Peyer's patch (tissue), 4 donors: ENCODE data around the gene TBC1D2.

Experiments
- CTCF ChIP-seq, 6 experiments: fragments of 450-650 bp in 4 of 6; fragments of 200-600 bp in 2 of 6; sonication (generic) in 1 of 6; IDR thresholded peaks; one replicate each; pipeline ENCODE4 v1.5.1; 2017 to 2019; ENCODE audit warnings: antibody characterized with exemption in 6 of 6, mild to moderate bottlenecking in 3 of 6, moderate library complexity in 1 of 6
- POLR2A ChIP-seq, 2 donors: fragments of 450-650 bp; IDR thresholded peaks; one replicate each; pipeline ENCODE4 v1.5.1; 2017; ENCODE audit warnings: antibody characterized with exemption in 2 of 2, mild to moderate bottlenecking in 2 of 2, moderate library complexity in 2 of 2

GRCh38 chr9:98222885-98223691, 32.4 kb downstream of the TBC1D2 start:
- no peak for TF ChIP-seq POLR2A (IDR thresholded peaks at IDR 0.05)
- TF ChIP-seq CTCF (IDR thresholded peaks at IDR 0.05), result no peak
